Measurements from ENCODE around the gene SLC24A3.

DNA sequence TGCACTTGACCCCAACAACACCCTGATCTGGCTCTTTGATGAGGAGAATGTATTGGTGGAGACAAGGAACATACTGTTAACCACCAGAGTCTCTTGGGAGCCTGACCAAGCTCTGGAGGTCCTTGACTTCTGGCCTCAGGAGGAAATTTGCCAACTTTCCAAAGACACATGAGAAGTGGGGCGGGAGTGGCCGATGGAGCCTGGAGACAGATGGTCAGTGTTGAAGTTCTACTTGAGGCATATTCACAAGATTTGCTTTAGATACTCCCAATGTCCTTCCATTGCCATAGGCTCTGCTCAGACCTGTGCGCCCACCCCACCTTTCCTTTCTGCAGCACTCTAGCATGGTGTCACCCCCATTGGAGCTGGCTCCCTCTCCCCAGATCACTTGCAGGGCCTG, 241.0 kb downstream of the SLC24A3 start:
- TF ChIP-seq, protein P1, sequence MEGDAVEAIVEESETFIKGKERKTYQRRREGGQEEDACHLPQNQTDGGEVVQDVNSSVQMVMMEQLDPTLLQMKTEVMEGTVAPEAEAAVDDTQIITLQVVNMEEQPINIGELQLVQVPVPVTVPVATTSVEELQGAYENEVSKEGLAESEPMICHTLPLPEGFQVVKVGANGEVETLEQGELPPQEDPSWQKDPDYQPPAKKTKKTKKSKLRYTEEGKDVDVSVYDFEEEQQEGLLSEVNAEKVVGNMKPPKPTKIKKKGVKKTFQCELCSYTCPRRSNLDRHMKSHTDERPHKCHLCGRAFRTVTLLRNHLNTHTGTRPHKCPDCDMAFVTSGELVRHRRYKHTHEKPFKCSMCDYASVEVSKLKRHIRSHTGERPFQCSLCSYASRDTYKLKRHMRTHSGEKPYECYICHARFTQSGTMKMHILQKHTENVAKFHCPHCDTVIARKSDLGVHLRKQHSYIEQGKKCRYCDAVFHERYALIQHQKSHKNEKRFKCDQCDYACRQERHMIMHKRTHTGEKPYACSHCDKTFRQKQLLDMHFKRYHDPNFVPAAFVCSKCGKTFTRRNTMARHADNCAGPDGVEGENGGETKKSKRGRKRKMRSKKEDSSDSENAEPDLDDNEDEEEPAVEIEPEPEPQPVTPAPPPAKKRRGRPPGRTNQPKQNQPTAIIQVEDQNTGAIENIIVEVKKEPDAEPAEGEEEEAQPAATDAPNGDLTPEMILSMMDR (IDR thresholded peaks at IDR 0.05) = no peak
- TF ChIP-seq EP300 (IDR thresholded peaks at IDR 0.05) = no peak
- TF ChIP-seq POLR2A (IDR thresholded peaks at IDR 0.05) = no peak

Measured in suprapubic skin (tissue), 3 donors.